Sigmoid colon (tissue), 4 donors: Measurements from ENCODE around the gene CAMTA1.

Experiments used
- CTCF ChIP-seq, 4 experiments: fragments of 450-650 bp in 3 of 4; fragments of 200-600 bp in 1 of 4; IDR thresholded peaks; one replicate each; pipeline ENCODE4 v1.5.1; 2016 to 2019; ENCODE audit warnings: antibody characterized with exemption in 4 of 4, mild to moderate bottlenecking in 3 of 4, moderate library complexity in 2 of 4
- POLR2A ChIP-seq, 2 donors: fragments of 450-650 bp; IDR thresholded peaks; one replicate each; pipeline ENCODE4 v1.6.1; 2016; ENCODE audit warnings: antibody characterized with exemption in 2 of 2, mild to moderate bottlenecking in 2 of 2, moderate library complexity in 2 of 2
- POLR2AphosphoS5 ChIP-seq, 4 donors: sonication (generic); formaldehyde crosslinking; IDR thresholded peaks; one replicate each; pipeline ENCODE4 v1.6.1; 2017; ENCODE audit warnings: antibody characterized with exemption in 4 of 4

GRCh38 chr1:7094086-7094485 is 308.8 kb downstream of the CAMTA1 start:
- no peak for TF ChIP-seq POLR2A (IDR thresholded peaks at IDR 0.05)
- TF ChIP-seq CTCF (IDR thresholded peaks at IDR 0.05): no peak
- no peak for TF ChIP-seq POLR2AphosphoS5 (IDR thresholded peaks at IDR 0.05)
